HG02798 (cell line): Measurements from ENCODE around the gene IFI6.
A peak's percentile ranks its signal among the peaks of the same experiment; 100 is the strongest.
"Not testable (repeated sequence)": the region's sequence is repeated elsewhere in the genome, so short reads cannot be mapped to it uniquely, and the experiment has no call there.

ENCODE experiments used
- ATAC-seq: cut with Tn5 transposase; IDR thresholded peaks from one replicate; pipeline ENCODE4 v1.9.1; 2021; ENCODE audit warnings: mild to moderate bottlenecking; ENCODE audit not compliant: unreplicated experiment, poor library complexity

The IFI6 gene

DNA sequence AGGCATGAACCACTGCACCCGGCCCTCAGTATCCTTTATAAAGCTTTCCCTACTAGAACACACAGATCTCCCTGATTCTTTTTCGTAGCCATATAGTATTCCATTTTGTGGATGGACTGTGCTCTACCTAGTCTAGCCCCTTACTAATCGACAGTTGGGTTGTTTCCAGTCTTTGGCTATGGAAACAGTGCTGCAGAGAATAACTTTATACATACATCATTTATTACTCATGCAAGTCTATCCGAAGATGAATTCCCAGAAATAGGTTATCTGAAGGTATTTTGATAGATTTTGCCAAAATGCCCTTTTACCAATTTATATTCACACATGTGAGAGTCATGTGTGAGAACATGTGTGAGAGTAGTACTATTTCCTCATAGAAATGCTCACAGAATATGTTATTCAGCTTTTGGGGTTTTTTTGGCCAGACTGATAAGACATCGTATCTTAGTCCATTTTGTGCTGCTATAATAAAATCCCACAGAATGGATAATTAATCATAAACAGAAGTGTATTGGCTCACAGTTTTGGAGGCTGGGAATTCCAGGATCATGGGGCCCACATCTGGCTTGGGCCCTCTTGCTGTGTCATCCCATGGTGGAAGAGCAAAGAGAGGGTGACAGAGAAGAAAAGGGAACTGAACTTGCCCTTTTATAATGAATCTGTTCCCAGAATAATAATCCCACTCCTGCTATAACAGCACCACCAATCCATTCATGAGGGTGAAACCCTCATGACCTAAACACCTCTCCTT lies 19.7 kb downstream of the IFI6 start:
- ATAC-seq = no peak

DNA sequence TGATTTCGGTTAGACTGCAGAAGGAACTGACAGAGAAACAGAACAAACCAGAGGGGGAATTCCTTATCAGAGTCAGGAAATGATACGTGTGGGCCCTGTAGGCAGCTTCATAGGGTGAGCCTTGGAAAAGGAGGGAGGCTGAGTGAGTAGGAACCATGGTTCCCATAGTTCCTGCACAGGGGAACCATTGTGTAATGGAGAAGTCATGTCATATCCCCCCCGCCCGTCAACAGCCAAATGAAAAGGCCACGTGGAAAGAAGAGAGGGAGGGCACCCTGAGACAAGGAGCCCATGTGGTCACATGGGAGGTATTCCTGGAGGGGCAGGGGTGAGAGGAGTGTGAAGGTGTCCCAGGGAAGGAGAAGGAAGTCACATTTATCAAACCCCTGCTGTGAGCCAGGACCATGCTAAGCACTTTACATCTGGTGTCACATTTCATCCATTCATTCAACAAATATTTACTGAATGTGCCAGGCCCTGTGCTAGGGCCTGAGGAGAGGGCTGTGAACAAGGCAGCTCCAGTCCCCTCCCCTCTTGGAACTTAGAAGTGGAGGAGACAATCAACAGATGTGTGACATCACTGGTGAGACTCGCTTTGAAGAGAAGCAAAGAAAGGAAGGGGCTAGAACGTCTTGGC lies 21.3 kb downstream of the IFI6 start:
- ATAC-seq = no peak

DNA sequence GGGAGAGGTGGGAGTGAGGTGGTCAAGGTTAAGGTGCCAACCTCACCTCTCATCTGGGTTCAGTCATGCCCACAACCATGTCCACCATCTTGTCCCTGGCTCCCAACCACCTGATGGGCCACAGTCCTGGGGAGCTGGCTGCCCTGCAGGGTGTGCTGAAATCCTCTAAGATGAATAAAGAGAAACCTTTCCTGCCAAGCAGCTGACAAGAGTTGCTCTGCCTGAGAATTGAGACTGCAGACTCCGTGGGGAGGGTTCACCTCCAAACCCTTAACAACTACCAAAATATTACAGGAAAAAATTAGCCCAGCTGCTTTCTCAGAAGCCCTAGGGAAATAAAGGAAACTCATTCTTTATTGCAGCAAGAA lies 21.8 kb downstream of the IFI6 start:
- ATAC-seq = no peak

DNA sequence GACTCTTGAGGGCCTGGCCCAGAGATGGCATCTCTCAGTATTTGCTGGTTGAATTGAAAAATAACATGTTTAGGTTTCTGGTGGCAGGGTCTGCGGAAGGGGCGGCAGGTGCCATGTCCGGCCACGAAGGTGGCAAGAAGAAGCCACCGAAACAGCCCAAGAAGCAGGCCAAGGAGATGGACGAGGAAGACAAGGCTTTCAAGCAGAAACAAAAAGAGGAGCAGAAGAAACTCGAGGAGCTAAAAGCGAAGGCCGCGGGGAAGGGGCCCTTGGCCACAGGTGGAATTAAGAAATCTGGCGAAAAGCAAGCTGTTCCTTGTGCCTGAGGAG lies 22.7 kb downstream of the IFI6 start:
- no peak for ATAC-seq

GRCh38 chr1:27648602-27649305 lies 23.2 kb downstream of the IFI6 start:
- no peak for ATAC-seq

- ATAC-seq = no peak
These were observed 24.7 kb downstream of the IFI6 start for GRCh38 chr1:27647328-27647727.

GRCh38 chr1:27646676-27647075 lies 25.3 kb downstream of the IFI6 start:
- ATAC-seq = no peak

GRCh38 chr1:27645071-27645415 lies 26.9 kb downstream of the IFI6 start:
- ATAC-seq = no peak

GRCh38 chr1:27644369-27645070 lies 27.5 kb downstream of the IFI6 start:
- no peak for ATAC-seq

DNA sequence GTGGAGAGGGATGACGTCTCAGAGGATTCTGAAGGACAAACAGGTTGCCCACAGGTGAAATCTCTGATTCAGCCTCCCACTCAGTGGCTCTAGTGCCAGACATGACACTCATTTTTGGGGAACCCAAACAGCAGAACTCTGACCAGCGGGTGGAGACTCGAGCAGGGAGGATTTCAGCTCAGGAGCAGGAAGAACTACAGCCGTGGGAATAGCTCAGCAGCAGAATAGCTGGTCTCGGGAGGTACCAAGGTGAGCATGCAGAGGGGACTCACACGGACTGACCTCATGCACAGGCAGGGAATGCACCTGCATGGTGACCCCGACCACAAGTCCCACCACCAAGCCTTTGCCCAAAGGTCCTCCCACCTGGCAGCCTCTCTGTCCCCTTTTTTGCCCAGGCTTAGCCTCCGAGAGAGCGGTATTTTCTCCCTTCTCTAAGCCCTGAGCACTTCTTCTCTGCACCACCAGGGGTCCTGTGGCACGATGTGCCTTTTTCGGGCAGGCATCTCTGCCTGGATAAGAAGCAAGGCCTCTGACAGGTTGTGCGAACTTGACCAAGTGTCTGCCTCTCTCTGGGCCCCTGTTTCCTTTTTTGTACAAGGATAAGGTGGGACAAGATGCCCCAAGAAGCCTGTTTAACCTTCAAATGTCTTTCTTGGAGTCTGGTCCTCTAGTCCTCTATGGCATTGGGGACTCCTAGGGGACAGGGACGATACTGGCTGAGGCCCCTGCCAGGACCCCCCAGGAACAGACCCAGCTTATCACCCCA lies 28.2 kb downstream of the IFI6 start:
- ATAC-seq = peak; percentile 70

DNA sequence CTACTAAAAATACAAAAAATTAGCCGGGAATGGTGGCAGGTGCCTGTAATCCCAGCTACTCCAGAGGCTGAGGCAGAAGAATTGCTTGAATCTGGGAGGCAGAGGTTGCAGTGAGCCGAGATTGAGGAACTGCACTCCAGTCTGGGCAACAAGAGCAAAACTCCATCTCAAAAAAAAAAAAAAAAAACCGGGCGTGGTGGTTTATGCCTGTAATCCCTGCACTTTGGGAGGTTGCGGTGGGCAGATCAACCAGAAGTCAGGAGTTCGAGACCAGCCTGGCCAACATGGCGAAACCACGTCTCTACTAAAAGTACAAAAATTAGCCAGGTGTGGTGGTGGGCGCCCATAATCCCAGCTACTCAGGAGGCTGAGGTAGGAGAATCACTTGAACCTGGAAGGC lies 31.5 kb downstream of the IFI6 start:
- ATAC-seq = not testable (repeated sequence)

DNA sequence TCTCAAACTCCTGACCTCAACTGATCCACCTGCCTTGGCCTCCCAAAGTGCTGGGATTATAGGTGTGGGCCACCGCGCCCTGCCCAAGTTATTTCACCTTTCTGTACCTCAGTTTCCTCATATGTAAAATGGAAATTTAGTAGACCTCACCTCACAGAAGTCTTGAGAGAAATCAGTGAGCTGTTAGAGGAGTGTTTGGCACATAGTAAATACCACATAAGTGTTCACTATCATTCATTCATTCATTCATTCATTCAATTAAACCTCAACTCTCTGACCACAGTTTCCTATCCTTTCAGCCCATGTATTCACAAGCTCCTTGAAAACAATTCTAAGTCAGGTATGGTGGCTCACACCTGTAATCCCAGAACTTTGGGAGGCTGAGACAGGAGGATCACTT lies 33.2 kb downstream of the IFI6 start:
- no peak for ATAC-seq

GRCh38 chr1:27638047-27638734 lies 33.8 kb downstream of the IFI6 start:
- ATAC-seq = no peak

GRCh38 chr1:27635396-27636142 lies 36.4 kb downstream of the IFI6 start:
- no peak for ATAC-seq

DNA sequence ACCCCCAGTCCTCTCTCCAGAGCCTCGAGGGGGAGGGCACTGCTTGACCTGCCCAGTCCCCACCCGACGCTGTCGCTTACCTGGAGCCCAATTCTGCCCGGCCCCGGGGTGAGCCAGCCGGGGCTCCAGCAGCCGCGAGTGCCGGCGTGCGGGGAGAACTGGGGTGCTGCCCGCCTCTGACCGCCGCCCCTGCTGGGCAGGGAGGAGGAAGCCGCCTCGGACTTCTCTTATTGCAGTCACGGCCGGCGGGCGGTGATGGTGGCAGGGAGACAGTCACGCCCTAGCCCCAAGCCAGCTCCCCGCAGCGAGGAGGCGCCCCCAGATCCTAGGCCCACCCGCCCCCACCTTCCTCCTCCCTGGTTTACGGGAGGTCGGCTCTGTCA lies 37.0 kb downstream of the IFI6 start, which contains the start of gene FGR:
Gene FGR (minus strand): TSS at position 201 of the 383 bp plus-strand sequence. CDS start 11,269 bp downstream, outside the sequence.
- no peak for ATAC-seq

GRCh38 chr1:27634177-27634984 lies 37.6 kb downstream of the IFI6 start:
- ATAC-seq = no peak

GRCh38 chr1:27633640-27634176 lies 38.3 kb downstream of the IFI6 start:
- ATAC-seq = no peak

DNA sequence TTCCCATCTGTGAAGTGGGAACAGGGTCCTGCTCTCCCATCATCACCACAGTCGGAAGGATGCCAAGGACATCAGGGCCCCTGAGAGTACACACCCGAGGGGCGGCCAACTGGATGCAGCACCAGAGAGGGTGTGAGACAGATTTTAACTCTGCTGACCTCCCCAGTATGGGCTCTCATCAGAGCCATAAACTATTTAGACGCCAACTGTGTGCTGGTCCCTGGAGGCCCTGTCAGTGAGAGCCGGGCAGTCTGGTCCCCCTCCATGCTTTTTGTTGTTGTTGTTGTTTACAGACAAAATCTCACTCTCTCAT lies 38.7 kb downstream of the IFI6 start:
- no peak for ATAC-seq
